Pons (tissue), 1 donor: ENCODE data around the gene LONP2.
"Not testable (repeated sequence)": the region's sequence is repeated elsewhere in the genome, so short reads cannot be mapped to it uniquely, and the experiment has no call there.

Source experiments
- DNase-seq: peaks from one replicate; pipeline ENCODE4 v3.0.0-alpha.2; 2016; ENCODE audit warnings: low spot score

LONP2 gene

DNA sequence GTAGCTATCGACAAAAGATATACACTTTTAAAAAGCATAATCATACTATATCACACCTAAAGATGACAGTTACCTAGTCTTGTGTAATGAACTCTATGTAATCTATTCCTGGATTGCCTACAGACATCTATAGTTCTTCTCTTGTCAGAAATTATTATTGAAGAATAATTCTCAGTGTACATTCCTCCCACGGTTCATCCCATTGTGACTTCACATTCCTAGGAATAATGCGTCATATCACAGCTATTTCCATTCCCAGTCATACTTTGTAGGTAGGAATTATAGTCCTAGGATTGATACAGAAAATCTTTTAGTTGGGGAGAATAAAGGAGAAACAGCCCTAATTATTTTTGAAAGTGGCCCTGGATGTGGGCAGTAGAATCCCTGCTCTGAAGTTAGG, 47.2 kb downstream of the LONP2 start:
- no peak for DNase-seq

DNA sequence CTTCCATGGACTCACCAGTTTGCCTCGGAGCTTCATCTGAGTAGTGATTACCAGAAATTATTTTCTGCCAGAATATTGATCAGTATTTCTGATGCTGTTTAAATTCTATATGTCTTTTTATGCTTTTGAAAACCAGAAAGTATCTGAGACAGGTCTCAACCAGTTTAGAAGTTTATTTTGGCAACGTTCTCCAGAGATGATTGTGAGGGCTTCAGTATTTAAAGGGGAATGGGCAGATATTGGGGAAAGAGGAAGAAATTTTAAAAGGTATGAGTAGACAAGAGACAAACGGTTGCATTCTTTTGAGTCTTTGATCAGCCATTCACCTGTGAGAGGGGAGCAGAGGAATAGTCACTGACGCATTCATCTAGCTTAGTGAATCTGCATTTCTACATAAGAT, 47.7 kb downstream of the LONP2 start:
- no peak for DNase-seq

DNA sequence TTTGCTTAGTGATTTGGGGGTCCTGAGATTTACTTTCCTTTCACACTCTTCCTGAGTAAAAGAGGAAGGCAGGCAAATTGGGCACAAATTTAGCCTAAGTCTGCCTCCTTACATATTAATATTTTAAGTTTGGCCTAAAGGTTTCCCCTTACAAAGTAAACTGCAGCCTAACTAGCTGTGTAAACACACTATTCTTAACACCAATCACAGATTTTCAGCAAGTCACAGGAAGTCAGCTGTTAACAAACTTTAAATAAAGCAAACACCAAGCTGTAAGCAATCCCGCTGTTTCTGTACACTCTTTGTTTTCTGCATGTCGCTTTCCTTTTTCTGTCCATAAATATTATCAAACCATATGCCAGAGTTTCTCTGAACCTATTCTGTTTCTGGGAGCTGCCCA, 48.4 kb downstream of the LONP2 start:
- DNase-seq = no peak

DNA sequence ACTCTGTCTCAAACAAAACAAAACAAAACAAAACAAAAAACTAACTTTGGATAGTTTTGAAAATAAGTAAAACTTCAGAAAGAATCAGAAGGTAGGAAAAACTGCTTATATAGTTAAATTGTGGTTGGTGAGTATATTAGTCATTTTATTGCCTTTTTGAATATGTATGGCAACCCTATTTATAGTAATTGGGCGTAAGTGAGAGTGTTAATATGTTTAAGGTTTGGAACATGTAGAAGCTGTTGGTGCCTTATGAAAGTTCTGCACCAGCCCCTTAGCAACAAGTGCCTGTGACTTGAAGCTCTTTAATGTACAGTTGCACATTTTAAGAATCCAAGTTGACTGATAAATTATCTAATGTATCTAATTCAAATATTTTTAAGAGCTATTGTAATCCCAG, 50.6 kb downstream of the LONP2 start:
- DNase-seq = no peak

DNA sequence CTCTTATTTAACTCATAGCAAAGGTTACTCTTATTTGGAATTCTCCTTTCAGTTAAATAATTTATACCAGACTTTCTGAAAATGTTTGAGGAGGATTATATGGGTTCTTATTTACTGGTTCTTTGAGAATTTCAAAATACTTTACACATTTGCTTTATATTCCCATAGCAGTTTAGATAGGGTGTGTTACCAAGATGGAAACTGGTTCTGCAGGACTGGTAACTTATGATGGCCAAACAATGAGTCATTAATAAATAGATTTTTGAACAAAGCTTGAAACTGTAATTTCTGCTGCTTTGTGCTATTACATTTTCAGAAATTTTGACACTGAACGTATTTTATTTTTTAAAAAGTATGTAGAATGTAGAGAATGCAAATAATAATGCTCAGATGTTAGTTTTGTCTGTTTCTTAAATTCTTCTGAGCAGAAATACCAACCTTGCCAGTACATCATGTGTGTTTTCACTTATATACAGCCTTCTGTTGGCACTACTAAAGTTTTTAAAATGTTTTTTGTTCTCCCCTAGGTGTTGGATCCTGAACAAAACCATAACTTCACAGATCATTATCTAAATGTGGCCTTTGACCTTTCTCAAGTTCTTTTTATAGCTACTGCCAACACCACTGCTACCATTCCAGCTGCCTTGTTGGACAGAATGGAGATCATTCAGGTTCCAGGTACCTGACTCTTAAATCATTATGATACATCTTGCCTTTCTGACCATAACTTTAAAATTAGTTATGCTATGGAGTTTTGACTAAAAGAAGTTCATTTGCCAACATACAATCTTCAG, 51.6 kb downstream of the LONP2 start:
- DNase-seq = no peak

DNA sequence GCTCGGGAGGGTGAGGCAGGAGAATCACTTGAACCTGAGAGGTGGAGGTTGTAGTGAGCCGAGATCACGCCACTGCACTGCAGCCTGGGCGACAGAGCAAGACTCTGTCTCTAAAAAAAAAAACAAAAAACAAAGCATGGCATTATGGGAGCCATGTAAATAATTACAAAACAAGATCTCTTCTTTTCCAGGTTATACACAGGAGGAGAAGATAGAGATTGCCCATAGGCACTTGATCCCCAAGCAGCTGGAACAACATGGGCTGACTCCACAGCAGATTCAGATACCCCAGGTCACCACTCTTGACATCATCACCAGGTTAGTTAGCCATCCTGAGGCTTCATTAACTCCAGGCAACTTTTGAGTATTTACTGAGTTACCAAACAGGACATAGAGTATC, 55.4 kb downstream of the LONP2 start:
- no peak for DNase-seq

DNA sequence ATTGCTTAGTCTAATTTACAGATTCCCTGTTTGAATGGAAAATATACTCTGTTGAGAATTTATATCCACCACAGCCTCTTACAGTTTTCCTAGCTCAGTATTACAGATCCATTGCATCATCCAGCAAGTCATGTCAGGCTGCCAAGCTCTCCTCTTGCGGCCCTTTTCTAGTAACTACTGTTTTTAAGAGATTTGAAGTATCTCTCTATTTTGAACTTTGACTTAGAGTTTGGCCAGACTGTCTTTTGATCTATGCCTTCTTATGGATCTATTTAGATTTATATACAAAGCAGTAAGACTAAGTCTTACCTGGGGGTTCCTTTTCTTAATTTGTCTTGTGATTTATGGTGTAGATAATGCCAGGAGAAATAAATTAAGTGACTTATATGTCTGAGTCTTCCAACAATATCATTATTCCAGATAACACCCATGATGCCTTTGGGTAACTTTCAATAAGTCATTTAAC, 56.3 kb downstream of the LONP2 start:
- DNase-seq = no peak

DNA sequence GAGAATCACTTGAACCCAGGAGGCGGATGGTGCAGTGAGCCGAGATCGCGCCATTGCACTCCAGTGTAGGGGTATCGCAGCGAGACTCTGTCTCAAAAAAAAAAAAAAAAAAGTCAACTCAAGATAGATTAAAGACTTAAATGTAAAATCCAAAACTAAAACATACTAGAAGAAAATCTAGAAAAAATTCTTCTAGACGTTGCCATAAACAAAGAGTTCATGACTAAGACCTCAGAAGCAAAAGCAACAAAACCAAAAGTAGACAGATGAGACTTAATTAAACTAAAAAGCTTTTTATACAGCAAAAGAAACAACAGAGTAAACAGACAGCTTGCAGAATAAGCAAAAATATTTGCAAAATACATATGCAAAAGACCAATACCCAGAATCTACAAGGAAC, 64.4 kb downstream of the LONP2 start:
- DNase-seq = no peak

DNA sequence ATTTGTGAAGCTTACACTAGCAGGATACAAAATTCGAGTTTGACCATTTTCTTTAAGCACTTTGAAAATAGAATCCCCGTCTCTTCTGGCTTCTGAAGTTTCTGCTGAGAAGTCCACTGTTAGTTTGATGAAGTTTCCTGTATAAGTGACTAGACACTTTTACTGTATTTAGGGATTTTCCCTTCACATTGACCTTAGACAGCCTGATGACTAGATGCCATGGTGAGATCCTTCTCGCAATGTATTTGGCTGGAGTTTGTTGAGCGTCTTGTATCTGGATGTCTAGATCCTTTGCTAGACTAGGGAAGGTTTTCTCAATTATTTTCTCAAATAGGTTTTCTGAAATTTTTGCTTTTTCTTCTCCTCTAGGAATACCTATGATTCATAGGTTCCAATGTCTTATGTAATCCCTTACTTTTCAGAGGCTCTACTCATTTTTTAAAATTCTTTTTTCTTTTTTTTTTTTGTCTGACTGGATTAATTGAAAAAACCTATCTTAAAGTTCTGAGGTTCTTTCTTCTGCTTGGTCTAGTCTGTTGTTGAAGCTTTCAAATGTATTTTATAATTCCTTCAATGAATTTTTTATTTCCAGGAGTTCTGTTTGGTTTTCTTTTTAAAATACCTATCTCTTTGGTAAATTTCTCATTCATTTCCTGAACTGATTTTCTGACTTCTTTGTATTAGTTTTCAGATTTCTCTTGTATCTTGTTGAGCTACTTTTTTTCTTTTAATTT, 67.0 kb downstream of the LONP2 start:
- no peak for DNase-seq

DNA sequence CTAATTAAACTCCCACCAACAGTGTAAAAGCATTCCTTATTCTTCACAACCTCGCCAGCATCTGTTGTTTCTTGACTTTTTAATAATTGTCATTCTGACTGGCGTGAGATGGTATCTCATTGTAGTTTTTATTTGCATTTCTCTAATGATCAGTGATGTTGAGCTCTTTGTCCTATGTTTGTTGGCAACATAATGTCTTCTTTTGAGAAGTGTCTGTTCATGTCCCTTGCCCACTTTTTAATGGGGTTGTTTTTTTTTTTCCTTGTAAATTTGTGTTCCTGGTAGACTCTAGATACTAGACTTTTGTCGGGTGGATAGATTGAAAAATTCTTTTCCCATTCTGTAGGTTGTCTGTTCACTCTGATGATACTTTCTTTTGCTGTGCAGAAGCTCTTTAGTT, 69.8 kb downstream of the LONP2 start:
- not testable (repeated sequence) for DNase-seq

DNA sequence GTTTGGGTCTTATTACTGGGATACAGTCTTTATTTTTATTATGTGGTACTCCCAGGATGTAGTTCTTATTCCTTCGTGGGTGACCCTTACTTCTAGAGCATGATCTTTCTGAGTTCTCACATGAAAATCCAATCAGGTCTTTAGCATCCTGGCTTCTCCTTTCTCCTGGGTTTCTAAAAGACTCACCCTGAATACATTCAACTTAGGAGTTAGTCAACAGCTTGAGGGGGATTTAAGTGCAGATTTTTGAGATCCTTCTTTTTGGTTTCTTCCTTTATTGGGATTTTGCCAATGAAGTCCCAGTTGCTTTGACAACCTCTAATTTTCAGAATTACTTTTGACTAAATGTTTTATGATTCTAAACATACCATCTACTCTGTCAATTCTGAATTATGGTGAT, 72.9 kb downstream of the LONP2 start:
- no peak for DNase-seq

DNA sequence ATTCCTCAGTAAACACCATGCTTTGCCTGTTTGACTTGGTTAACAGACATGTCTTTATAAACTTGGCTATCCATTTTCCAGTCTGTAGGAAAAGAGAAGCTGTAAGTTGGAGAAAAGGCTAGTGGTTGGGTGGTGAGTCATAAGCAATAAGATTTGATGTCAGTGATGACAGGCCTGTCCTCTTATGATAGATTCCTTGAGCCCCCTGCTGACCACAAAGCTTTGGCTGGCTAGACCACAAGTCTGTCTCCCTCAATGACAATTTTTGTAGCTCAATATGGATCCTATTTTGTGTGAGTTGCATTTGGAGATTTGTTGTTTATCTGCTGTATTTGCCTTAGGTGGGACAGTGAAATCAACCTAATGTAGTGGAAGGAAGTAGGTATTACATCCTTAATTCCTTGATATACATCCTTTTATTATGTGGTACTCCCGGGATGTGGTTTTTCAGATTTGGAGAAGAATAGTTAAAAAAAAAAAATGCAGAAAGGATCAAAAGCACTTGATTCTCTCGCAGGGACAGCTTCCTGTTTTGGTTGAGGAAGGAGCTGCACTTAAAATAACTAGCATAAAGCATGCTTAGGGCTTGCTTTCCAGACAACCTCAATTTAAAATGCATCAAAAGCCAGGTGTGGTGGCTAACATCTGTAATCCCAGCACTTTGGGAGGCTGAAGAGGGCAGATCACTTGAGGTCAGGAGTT, 73.7 kb downstream of the LONP2 start:
- DNase-seq = peak; percentile 56

DNA sequence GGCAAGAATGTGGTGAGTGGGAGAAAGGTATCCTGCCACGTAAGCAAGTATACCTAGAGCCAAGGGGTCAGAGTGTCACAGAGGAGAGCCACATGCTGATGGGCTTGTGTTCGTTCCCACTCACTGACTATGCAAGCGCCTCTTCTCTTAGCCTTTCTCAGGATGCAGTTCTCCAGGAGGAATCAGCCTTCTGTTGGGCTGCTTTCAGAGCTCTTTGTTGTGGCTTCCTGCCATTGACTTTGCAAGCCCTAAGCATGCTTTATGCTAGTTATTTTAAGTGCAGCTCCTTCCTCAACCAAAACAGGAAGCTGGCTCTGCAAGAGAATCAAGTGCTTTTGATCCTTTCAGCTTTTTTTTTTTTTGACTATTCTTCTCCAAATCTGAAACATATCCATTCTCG, 74.5 kb downstream of the LONP2 start:
- DNase-seq = peak; percentile 85

DNA sequence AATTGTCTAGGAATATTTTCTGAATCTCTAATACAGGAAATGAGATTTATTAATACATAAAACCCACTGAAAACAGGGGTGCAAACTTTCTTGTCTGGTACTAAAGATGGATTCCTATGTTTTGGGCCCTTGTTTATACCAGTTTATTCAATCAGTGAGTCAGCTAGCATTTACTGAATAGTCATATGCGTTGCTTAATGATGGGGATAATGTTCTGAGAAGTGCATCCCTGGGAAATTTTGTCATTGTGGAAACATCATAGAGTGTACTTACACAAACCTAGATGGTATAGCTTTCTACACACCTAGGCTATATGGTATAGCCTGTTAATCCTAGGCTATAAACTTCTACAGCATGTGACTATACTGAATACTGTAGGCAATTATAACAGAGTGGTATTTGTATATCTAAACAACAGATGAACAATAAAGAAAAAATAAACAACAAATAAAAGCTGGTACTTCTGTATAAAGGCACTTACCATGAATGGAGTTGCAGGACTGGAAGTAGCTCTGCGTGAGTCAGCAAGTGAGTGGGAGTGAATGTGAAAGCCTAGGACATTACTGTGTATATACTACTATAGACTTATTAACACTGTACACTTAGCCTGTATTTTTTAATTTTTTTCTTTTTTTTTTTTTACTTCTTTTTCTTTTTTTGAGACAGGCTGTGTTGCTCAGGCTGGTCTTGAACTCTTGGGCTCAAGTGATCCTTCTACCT, 77.4 kb downstream of the LONP2 start:
- no peak for DNase-seq

DNA sequence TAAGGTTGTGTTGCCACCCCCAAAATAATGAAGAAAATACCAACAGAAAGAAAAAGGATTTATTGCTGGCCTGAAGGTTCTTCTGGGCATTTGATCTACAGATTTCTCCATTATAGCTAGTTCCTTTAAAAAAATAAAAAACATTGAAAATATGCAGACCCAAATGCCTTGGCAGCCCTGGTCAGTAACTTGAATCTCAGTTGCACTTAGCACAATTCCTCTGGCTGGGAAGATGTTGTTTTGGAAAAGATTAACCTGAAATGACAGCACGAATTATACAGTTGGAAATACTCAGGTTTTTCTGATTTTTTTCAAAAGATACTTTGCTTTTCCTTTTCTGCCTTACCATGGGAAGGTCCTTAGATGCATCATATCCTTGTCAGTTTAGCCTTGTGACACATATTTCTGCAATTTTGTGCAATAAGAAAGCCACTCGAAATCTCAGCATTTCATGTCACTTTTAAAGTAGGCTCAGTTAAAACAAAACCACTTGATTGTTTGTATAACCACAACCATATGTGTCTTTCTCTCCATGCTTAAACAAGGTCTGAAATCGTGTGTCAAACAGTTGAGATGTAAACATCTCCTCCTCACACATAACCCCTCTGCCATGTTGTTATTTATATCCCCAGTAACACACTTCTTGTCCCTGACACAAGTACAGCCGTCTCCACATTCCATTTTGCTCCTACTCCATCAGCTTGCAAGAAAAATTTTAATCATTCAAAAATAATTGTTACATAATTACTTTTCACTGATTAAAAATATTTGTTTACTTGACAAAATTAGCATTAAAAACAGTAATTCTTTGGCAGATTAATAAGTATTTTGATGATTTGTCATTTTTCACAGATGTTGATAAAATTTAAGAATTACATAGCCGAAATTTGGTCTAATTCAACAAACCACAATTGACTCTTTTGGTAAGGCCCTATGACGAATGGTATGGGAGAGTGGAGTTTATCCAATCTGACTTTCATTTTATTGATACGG, 80.0 kb downstream of the LONP2 start:
- no peak for DNase-seq

DNA sequence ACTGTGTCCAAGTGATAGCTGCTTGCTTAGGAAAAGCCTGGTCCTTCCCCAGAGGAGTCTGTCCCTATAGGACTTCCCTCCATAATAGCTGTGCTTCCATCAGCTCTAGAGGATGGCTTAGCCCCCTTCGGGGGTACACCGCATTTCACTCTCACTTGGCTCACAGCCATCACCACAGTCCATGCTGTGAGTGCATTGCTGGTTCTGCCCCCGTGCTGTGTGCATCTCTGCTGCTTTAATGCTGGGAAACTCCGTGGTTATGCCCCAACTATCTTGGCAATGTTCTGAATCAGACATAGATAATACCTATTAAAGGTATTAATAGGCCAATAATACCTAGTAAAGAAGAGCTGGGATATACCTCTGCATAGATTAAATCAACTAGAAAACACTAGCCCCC, 82.8 kb downstream of the LONP2 start:
- DNase-seq = no peak

DNA sequence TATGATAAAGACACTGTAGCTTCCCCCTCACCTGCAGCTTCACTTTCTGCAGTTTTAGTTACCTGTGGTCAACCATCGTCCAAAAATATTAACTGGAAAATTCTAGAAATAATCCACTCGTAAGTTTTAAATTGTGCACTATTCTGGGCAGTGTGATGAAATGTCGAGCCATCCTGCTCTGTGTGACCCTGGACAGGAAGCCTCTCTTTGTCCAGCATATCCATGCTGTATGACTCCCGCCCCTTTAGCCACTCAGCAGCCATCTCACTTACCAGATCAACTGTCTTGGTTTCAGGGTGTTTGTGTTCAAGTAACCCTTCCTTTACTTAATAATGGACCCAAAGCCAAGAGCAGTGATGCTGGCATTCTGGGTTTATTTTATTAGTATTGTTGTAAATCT, 85.0 kb downstream of the LONP2 start:
- DNase-seq = no peak

DNA sequence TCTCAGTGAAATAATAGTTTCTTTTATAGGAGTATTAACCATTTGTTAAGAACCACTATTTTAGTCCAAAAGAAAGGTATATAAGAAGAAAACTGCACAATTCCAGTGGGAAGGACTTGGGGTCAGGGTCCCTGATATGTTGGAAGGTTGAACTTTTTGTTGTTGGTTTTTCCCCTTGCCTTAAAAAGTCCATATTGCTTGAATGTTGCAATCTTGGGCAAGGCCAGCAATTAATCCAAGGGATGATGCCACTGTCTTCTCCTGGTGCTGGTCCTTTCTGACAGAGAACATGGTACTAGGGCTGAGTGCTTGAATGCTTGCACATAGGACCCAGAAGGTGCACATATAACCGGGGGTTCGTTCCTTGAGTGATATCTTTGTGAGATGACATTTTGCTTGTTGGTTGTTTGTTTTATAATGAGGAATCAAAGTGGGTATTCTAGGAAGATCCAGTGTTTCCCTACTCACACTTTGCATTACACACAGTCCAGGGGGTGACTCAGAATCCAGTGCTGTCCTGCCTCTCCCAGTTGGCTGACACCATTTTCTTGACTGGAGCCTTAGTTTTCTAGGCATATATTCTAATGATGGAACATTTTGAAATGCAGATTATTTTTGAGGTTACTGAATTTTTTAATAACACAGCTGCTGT, 86.2 kb downstream of the LONP2 start:
- DNase-seq = no peak

DNA sequence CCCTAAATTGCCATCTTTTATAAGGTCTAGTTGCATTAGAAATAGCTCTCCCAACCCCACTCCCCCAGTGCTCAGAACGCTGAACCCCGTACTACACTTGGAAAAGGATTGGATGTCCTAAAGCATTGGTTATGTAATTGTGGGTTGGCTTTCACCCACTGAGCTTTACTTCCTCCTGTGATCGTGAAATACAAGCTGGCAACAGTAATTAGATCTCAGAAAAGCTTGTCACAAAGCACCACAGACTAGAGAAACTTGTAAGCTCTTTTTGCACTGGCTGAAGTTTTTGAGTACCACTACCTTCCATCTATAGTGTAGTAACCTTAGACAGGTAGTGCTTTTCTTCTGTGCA, 86.7 kb downstream of the LONP2 start:
- peak; percentile 67 for DNase-seq

DNA sequence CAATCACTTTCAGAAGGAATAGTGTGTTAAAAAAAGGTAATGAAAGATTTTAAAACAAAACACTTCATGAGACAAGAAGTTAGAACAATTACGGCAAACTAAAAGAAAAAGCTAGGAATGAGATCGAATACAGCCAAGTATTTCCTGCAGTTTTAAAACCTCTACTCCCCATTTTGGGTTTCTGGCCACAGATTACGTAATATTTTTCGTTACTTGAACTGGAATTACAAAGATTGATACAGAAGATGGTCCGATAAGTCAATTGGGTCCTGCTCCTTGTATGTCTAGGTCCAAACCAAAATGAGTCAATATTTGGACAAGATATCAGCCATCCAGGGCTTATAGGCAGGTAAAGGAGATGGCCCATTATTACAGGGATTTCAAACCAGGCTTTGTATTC, 88.9 kb downstream of the LONP2 start:
- no peak for DNase-seq

DNA sequence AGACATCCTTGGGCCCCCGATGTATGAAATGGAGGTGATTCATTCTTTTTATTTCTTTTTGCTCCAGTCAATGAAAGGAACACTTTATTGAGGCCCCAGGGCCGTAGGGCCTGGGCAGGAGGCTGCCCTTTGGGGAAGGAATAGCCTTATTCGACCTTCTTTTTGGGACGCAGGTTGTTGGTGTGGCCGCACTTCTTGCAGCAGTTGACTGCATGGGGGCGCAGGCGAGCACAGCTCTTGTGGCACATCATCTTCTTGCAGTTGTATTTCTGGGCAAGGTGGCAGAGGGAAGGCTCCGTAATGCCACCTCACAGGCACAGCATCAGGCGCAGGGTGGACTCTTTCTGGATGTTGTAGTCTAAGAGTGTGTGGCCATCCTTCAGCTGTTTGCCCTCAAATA, 90.2 kb downstream of the LONP2 start:
- no peak for DNase-seq
